KMS-11 (cell line): ENCODE measurements around the gene BMP6.
A peak's percentile ranks its signal among the peaks of the same experiment; 100 is the strongest.

ENCODE experiments used
- H2AFZ ChIP-seq: fragments of 200-600 bp; sonication (generic); 2 replicates; pipeline ENCODE4 v1.6.1; 2016; ENCODE audit warnings: antibody characterized with exemption, mixed run types, low read depth
- H3K27ac ChIP-seq: fragments of 200-600 bp; sonication (generic); 2 replicates; pipeline ENCODE4 v1.6.1; 2016; ENCODE audit warnings: mild to moderate bottlenecking, mixed run types
- H3K27me3 ChIP-seq: fragments of 200-600 bp; sonication (generic); 2 replicates; pipeline ENCODE4 v1.6.1; 2017; ENCODE audit warnings: mild to moderate bottlenecking, low read depth, mixed run types, moderate library complexity; ENCODE audit not compliant: insufficient read depth
- H3K36me3 ChIP-seq: fragments of 200-600 bp; sonication (generic); 2 replicates; pipeline ENCODE4 v1.6.1; 2017; ENCODE audit warnings: mild to moderate bottlenecking, mixed run types; ENCODE audit not compliant: insufficient read depth
- H3K4me1 ChIP-seq: fragments of 200-600 bp; sonication (generic); 2 replicates; pipeline ENCODE4 v1.6.1; 2016; ENCODE audit warnings: mild to moderate bottlenecking, low read depth, mixed run types; ENCODE audit not compliant: poor library complexity, severe bottlenecking
- H3K4me2 ChIP-seq: fragments of 200-600 bp; sonication (generic); 2 replicates; pipeline ENCODE4 v1.7.0; 2016; ENCODE audit warnings: mild to moderate bottlenecking, mixed run types
- H3K4me3 ChIP-seq: fragments of 200-600 bp; sonication (generic); IDR thresholded peaks from 2 replicates; pipeline ENCODE4 v1.6.1; 2017; ENCODE audit warnings: low read depth, low read length, mixed read lengths; ENCODE audit not compliant: insufficient read depth
- H3K79me2 ChIP-seq: fragments of 200-600 bp; sonication (generic); 2 replicates; pipeline ENCODE4 v1.6.1; 2016; ENCODE audit warnings: low read depth, mixed run types; ENCODE audit not compliant: insufficient read depth
- H3K9ac ChIP-seq: fragments of 200-600 bp; sonication (generic); 2 replicates; pipeline ENCODE4 v1.6.1; 2016; ENCODE audit warnings: mild to moderate bottlenecking, mixed run types
- H4K20me1 ChIP-seq: fragments of 200-600 bp; sonication (generic); 2 replicates; pipeline ENCODE4 v1.6.1; 2016; ENCODE audit warnings: mild to moderate bottlenecking, mixed run types; ENCODE audit not compliant: insufficient read depth
- TF ChIP-seq, protein P1 (sequence below): fragments of 200-600 bp; sonication (generic); conservative IDR thresholded peaks from 2 replicates; pipeline ENCODE4 v1.6.1; 2017; ENCODE audit warnings: low read depth, mild to moderate bottlenecking, antibody characterized with exemption, low read length, moderate library complexity, mixed read lengths

The BMP6 gene

DNA sequence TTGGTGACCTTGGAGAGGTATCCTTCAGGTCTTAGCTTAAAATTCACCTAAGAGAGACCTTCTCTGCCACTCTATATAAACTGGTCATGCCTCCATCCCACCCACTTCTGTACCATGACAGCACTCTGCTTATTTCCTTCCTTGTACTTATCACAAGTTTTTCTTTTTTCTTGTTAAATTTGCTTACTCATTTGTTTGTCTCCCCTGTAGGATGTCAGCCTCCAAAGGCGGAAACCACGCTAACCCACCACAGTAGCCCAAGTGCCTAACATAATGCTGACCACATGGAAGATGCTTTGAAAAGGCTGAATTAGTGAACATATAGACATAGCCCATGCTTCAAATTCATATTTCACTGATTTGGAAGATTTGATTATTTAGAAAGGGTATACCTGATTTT is 5.4 kb downstream of the BMP6 start:
- H3K4me2 ChIP-seq, result peak overlapping the region; percentile 6; the same call in 1 of the 2 replicates
- H3K27me3 ChIP-seq, result no peaks in the 10 kb centered on the region
- H3K79me2 ChIP-seq, result peaks cover 17% of the 10 kb centered on the region; the same call in 1 of the 2 replicates
- no peak overlapping the region for H3K4me3 ChIP-seq
- TF ChIP-seq, protein P1, sequence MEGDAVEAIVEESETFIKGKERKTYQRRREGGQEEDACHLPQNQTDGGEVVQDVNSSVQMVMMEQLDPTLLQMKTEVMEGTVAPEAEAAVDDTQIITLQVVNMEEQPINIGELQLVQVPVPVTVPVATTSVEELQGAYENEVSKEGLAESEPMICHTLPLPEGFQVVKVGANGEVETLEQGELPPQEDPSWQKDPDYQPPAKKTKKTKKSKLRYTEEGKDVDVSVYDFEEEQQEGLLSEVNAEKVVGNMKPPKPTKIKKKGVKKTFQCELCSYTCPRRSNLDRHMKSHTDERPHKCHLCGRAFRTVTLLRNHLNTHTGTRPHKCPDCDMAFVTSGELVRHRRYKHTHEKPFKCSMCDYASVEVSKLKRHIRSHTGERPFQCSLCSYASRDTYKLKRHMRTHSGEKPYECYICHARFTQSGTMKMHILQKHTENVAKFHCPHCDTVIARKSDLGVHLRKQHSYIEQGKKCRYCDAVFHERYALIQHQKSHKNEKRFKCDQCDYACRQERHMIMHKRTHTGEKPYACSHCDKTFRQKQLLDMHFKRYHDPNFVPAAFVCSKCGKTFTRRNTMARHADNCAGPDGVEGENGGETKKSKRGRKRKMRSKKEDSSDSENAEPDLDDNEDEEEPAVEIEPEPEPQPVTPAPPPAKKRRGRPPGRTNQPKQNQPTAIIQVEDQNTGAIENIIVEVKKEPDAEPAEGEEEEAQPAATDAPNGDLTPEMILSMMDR, result no peak
- H3K36me3 ChIP-seq, result no peaks in the 10 kb centered on the region
- no peaks in the 10 kb centered on the region for H4K20me1 ChIP-seq
- H3K9ac ChIP-seq, result no peak overlapping the region
- H3K27ac ChIP-seq, result no peak overlapping the region
- no peak overlapping the region for H2AFZ ChIP-seq
- peaks cover 37% of the 10 kb centered on the region for H3K4me1 ChIP-seq

- Histone ChIP-seq H3K4me3 (no peak overlapping the region), H3K27me3 (no peaks in the 10 kb centered on the region), H3K27ac (no peak overlapping the region), H3K36me3 (no peaks in the 10 kb centered on the region), H3K4me1 (peaks cover 37% of the 10 kb centered on the region), H3K79me2 (peaks cover 17% of the 10 kb centered on the region; the same call in 1 of the 2 replicates), H3K9ac (no peak overlapping the region), H3K4me2 (no peak overlapping the region), H4K20me1 (no peaks in the 10 kb centered on the region), H2AFZ (no peak overlapping the region)
- TF ChIP-seq, protein P1, result no peak
These were observed 6.3 kb downstream of the BMP6 start for GRCh38 chr6:7732228-7732627.

GRCh38 chr6:7734707-7735383 is 8.9 kb downstream of the BMP6 start:
- Histone ChIP-seq H3K36me3 (no peaks in the 10 kb centered on the region), H3K4me3 (no peak overlapping the region), H3K4me1 (peaks cover 33% of the 10 kb centered on the region), H3K27ac (no peak overlapping the region), H3K27me3 (no peaks in the 10 kb centered on the region), H2AFZ (no peak overlapping the region), H3K79me2 (peaks cover 12% of the 10 kb centered on the region; the same call in 1 of the 2 replicates), H3K9ac (no peak overlapping the region), H3K4me2 (no peak overlapping the region), H4K20me1 (no peaks in the 10 kb centered on the region)
- TF ChIP-seq, protein P1, result no peak

- H3K79me2 ChIP-seq, result no peaks in the 10 kb centered on the region; the same call in 1 of the 2 replicates
- no peak overlapping the region for H2AFZ ChIP-seq
- H3K4me3 ChIP-seq, result no peak overlapping the region
- no peak overlapping the region for H3K27ac ChIP-seq
- no peaks in the 10 kb centered on the region for H4K20me1 ChIP-seq
- H3K36me3 ChIP-seq, result no peaks in the 10 kb centered on the region
- no peak overlapping the region for H3K4me2 ChIP-seq
- H3K4me1 ChIP-seq, result peaks cover 12% of the 10 kb centered on the region
- H3K27me3 ChIP-seq, result no peaks in the 10 kb centered on the region
- TF ChIP-seq, protein P1, result no peak
- no peak overlapping the region for H3K9ac ChIP-seq
These were observed 11.2 kb downstream of the BMP6 start for GRCh38 chr6:7737106-7737505.
